HCT116 (cell line): ENCODE data around the gene CELF1. TPM values are rescaled to one million over a fixed set of nuclear protein-coding genes. Genes with fewer than 3 reads are reported as not detected.

Experiments
- ATAC-seq: fragments of 200-7000 bp; cut with Tn5 transposase; 2 replicates; pipeline ENCODE4 v1.9.1; 2020; ENCODE audit warnings: mild to moderate bottlenecking, moderate library complexity
- BruUV-seq: library from RNA; stranded (reverse); fragments of 400-500 nt; replicated peaks from 2 replicates; lab custom pipeline; 2021; lab: Mats Ljungman, UMichigan
- CTCF ChIA-PET: fragments of 300-600 bp; sonication (Branson Sonifier 250); formaldehyde crosslinking; loops from one replicate; lab custom pipeline; 2021; ENCODE audit warnings: antibody characterized with exemption; lab: Charles Lee
- POLR2A ChIA-PET: fragments of 300-600, 350-600 bp; sonication (Branson Sonifier 250); formaldehyde crosslinking; loops from one replicate; lab custom pipeline; 2021; ENCODE audit warnings: antibody characterized with exemption; lab: Charles Lee
- RAD21 ChIA-PET, 2 experiments: fragments of 300-600 bp; sonication (Branson Sonifier 250); formaldehyde crosslinking; loops; one replicate each; lab custom pipeline; 2023; ENCODE audit warnings: low total read pairs in 2 of 2; ENCODE audit not compliant: uncharacterized antibody in 2 of 2, unreplicated experiment in 2 of 2, low non-redundant PET in 1 of 2; lab: Charles Lee
- DNase-seq: peaks from one replicate; pipeline ENCODE4 v3.0.0-alpha.2; 2010; ENCODE audit warnings: low read depth, low spot score
- H2AFZ ChIP-seq: fragments of 200-600 bp; shearing (Covaris generic), sonication (generic); 2 replicates; pipeline ENCODE4 v1.6.1; 2017; ENCODE audit warnings: low read depth, mixed run types, mixed read lengths, antibody characterized with exemption, low read length; ENCODE audit not compliant: poor library complexity, severe bottlenecking
- H3K27ac ChIP-seq: 2 replicates; pipeline ENCODE4 v1.5.1; 2012; ENCODE audit warnings: low read depth, low read length
- H3K27me3 ChIP-seq: fragments of 200-600 bp; sonication (generic); 2 replicates; pipeline ENCODE4 v1.6.1; 2016; ENCODE audit warnings: mixed run types, low read length, mixed read lengths; ENCODE audit not compliant: insufficient read depth
- H3K36me3 ChIP-seq, 2 experiments: fragments of 200-500 bp in 1 of 2; fragments of 200-600 bp in 1 of 2; sonication (Bioruptor generic) in 1 of 2; sonication (generic) in 1 of 2; 2 replicates each; pipeline versions ENCODE4 v1.5.1 to v1.6.1; 2014 to 2016; ENCODE audit warnings: low read length in 2 of 2, inconsistent platforms in 1 of 2, mixed read lengths in 1 of 2, mixed run types in 1 of 2; ENCODE audit not compliant: insufficient read depth in 2 of 2, control insufficient read depth in 1 of 2
- H3K4me1 ChIP-seq, 2 experiments: fragments of 200-600 bp in 1 of 2; sonication (generic) in 1 of 2; 2 replicates each; pipeline versions ENCODE4 v1.5.1 to v1.6.1; 2012 to 2017; ENCODE audit warnings: low read length in 2 of 2, inconsistent platforms in 1 of 2, mild to moderate bottlenecking in 1 of 2, mixed read lengths in 1 of 2, mixed run types in 1 of 2, moderate library complexity in 1 of 2; ENCODE audit not compliant: insufficient read depth in 2 of 2, control insufficient read depth in 1 of 2
- H3K4me2 ChIP-seq: fragments of 200-600 bp; sonication (generic); 2 replicates; pipeline ENCODE4 v1.6.1; 2017; ENCODE audit warnings: mixed run types, low read length, mixed read lengths
- H3K4me3 ChIP-seq, 2 experiments: fragments of 200-600 bp in 1 of 2; sonication (generic) in 1 of 2; replicated peaks in 1 of 2; 2 replicates each; pipeline ENCODE4 v1.5.1; 2011 to 2016; ENCODE audit warnings: low read length in 2 of 2, control low read depth in 1 of 2, low read depth in 1 of 2, mild to moderate bottlenecking in 1 of 2, mixed read lengths in 1 of 2, mixed run types in 1 of 2
- H3K79me2 ChIP-seq: fragments of 200-600 bp; sonication (generic); 2 replicates; pipeline ENCODE4 v1.6.1; 2017; ENCODE audit warnings: mild to moderate bottlenecking, mixed run types, low read length, moderate library complexity, mixed read lengths; ENCODE audit not compliant: insufficient read depth
- H3K9ac ChIP-seq: fragments of 200-600 bp; sonication (generic); 2 replicates; pipeline ENCODE4 v1.6.1; 2016; ENCODE audit warnings: low read length, mixed read lengths
- H3K9me2 ChIP-seq: fragments of 200-600 bp; sonication (generic), shearing (Covaris generic); 2 replicates; pipeline ENCODE4 v1.6.1; 2017; ENCODE audit warnings: mixed run types, mild to moderate bottlenecking, moderate library complexity; ENCODE audit not compliant: insufficient read depth
- H3K9me3 ChIP-seq, 2 experiments: fragments of 200-500 bp in 1 of 2; fragments of 200-600 bp in 1 of 2; sonication (Bioruptor generic) in 1 of 2; sonication (generic) in 1 of 2; 2 replicates each; pipeline ENCODE4 v1.6.1; 2014 to 2017; ENCODE audit warnings: low read length in 2 of 2, mixed read lengths in 2 of 2, inconsistent platforms in 1 of 2, low read depth in 1 of 2, mild to moderate bottlenecking in 1 of 2, mixed run types in 1 of 2, moderate library complexity in 1 of 2; ENCODE audit not compliant: control insufficient read depth in 1 of 2, insufficient read depth in 1 of 2
- H4K20me1 ChIP-seq: fragments of 200-600 bp; sonication (generic), shearing (Covaris generic); 2 replicates; pipeline ENCODE4 v1.6.1; 2017; ENCODE audit warnings: mixed run types, mild to moderate bottlenecking, moderate library complexity; ENCODE audit not compliant: insufficient read depth
- CBX3 ChIP-seq: IDR thresholded peaks from 2 replicates; pipeline ENCODE4 v1.6.1; 2012; ENCODE audit warnings: low read depth
- CEBPB ChIP-seq: IDR thresholded peaks from 2 replicates; pipeline ENCODE4 v1.6.1; 2012; ENCODE audit warnings: low read depth
- EGR1 ChIP-seq: IDR thresholded peaks from 2 replicates; pipeline ENCODE4 v1.6.1; 2012; ENCODE audit warnings: low read depth
- JUND ChIP-seq: IDR thresholded peaks from 2 replicates; pipeline ENCODE4 v1.6.1; 2012
- MAX ChIP-seq: IDR thresholded peaks from 2 replicates; pipeline ENCODE4 v1.6.1; 2012
- POLR2A ChIP-seq: IDR thresholded peaks from 2 replicates; pipeline ENCODE4 v1.7.0; 2011; ENCODE audit warnings: borderline replicate concordance; ENCODE audit not compliant: insufficient read depth, insufficient read length; ENCODE audit errors: extremely low read depth
- SIN3A ChIP-seq: IDR thresholded peaks from 2 replicates; pipeline ENCODE4 v1.6.1; 2012; ENCODE audit warnings: low read depth
- SP1 ChIP-seq: IDR thresholded peaks from 2 replicates; pipeline ENCODE4 v1.6.1; 2012; ENCODE audit warnings: low read depth
- SRF ChIP-seq: IDR thresholded peaks from 2 replicates; pipeline ENCODE4 v1.6.1; 2012; ENCODE audit warnings: low read depth
- YY1 ChIP-seq: IDR thresholded peaks from 2 replicates; pipeline ENCODE4 v1.6.1; 2011; ENCODE audit warnings: low read length, low read depth, moderate library complexity, mild to moderate bottlenecking; ENCODE audit not compliant: insufficient replicate concordance; ENCODE audit errors: extremely low read depth
- ZBTB33 ChIP-seq: IDR thresholded peaks from 2 replicates; pipeline ENCODE4 v1.6.1; 2011; ENCODE audit warnings: mild to moderate bottlenecking, low read length, moderate library complexity; ENCODE audit not compliant: insufficient replicate concordance; ENCODE audit errors: extremely low read depth
- ZFX ChIP-seq: fragments of 450-650 bp; IDR thresholded peaks from 2 replicates; pipeline ENCODE4 v1.6.1; 2017
- ZNF274 ChIP-seq: fragments of 200-500 bp; sonication (Bioruptor generic); IDR thresholded peaks from 2 replicates; pipeline ENCODE4 v1.6.1; 2014; ENCODE audit warnings: mild to moderate bottlenecking, low read depth, low read length, inconsistent platforms
- intact Hi-C: fragments of 100-400 bp; cut with micrococcal nuclease; formaldehyde crosslinking; loops from 2 replicates; pipeline ENCODE4 v1.10.0; 2022
- total RNA-seq: library from RNA; stranded (reverse); gene quantifications from one replicate; pipeline ENCODE4 v1.2.1, GENCODE V29; 2021; ENCODE audit not compliant: unreplicated experiment
- TF ChIP-seq, protein P1 (sequence below): IDR thresholded peaks from 2 replicates; pipeline ENCODE4 v1.6.1; 2012

Gene CELF1
- total RNA-seq, 1 experiment from 2014 or later = 133 TPM

DNA sequence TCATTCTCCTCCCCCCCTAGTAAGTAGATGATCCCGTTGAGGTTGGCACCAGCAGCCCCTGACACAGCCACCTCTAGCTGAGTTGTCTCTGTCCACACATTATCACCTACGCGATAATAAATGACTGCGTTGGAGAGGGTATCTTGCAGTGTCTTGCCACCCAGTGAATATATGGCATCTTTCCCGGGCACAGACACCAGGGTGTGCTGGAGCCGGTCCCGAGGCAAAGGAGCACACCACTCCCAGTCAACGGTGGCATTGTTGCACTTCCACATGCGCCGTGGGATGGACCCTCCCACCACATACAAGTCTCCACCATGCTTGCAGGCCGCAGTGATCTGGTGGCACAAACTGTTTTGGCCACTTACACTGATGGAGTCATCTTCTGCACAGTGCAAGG is 20.4 kb upstream of the CELF1 start:
- Histone ChIP-seq H3K27ac (no peak overlapping the region), H3K4me2 (no peak overlapping the region), H3K36me3 (peaks cover 43 to 52% of the 10 kb centered on the region in 2 experiments; a peak in 3 of 4 replicates), H3K4me1 (peaks cover 6 to 14% of the 10 kb centered on the region in 2 experiments), H3K9ac (no peak overlapping the region), H3K27me3 (no peaks in the 10 kb centered on the region), H3K79me2 (peaks cover 77% of the 10 kb centered on the region), H4K20me1 (no peaks in the 10 kb centered on the region), H2AFZ (no peak overlapping the region), H3K4me3 (no peak overlapping the region), H3K9me2 (no peaks in the 10 kb centered on the region), H3K9me3 (no peaks in the 10 kb centered on the region)
- ATAC-seq (no peak), DNase-seq (no peak)
- intact Hi-C loops = no loop called here
- no peak for TF ChIP-seq CBX3
- TF ChIP-seq SRF = no peak
- TF ChIP-seq, protein P1, sequence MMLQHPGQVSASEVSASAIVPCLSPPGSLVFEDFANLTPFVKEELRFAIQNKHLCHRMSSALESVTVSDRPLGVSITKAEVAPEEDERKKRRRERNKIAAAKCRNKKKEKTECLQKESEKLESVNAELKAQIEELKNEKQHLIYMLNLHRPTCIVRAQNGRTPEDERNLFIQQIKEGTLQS = no peak
- no peak for TF ChIP-seq ZFX
- TF ChIP-seq MAX = no peak
- no peak for TF ChIP-seq ZNF274
- no peak for TF ChIP-seq YY1
- no peak for TF ChIP-seq SIN3A
- no peak for TF ChIP-seq POLR2A
- TF ChIP-seq CEBPB = no peak
- no peak for TF ChIP-seq EGR1
- TF ChIP-seq SP1 = no peak
- no peak for TF ChIP-seq JUND
- no peak for TF ChIP-seq ZBTB33
- no TSS peak for BruUV-seq
- ChIA-PET POLR2A (no interaction called here), CTCF (no interaction called here), RAD21 (no interaction called here)
